Hepatocyte (in vitro differentiated cells): ENCODE data around the gene PPP1R3C.

Experiments
- CTCF ChIP-seq: fragments of 200-600 bp; sonication (generic); IDR thresholded peaks from 2 replicates; pipeline ENCODE4 v1.5.1; 2016; ENCODE audit warnings: antibody characterized with exemption, mild to moderate bottlenecking; ENCODE audit not compliant: poor library complexity
- EZH2 ChIP-seq: fragments of 200-600 bp; sonication (generic); IDR thresholded peaks from 2 replicates; pipeline ENCODE4 v1.6.1; 2016; ENCODE audit warnings: antibody characterized with exemption, mild to moderate bottlenecking, borderline replicate concordance
- EZH2phosphoT487 ChIP-seq: fragments of 200-600 bp; sonication (generic); IDR thresholded peaks from one replicate; pipeline ENCODE4 v1.6.1; 2018; ENCODE audit warnings: antibody characterized with exemption, mild to moderate bottlenecking, low read depth, moderate library complexity; ENCODE audit not compliant: unreplicated experiment, severe bottlenecking

- TF ChIP-seq EZH2 (no peak), CTCF (no peak), EZH2phosphoT487 (no peak)
These were observed 26.9 kb downstream of the PPP1R3C start for GRCh38 chr10:91605968-91606367.
